ENCODE results near the gene SPON1. TPM values are rescaled to one million over a fixed set of nuclear protein-coding genes. Genes with fewer than 3 reads are reported as not detected.
A peak's percentile ranks its signal among the peaks of the same experiment; 100 is the strongest.
"Not testable (repeated sequence)": the region's sequence is repeated elsewhere in the genome, so short reads cannot be mapped to it uniquely, and the experiment has no call there.

SPON1 gene
- total RNA-seq, 1 experiment from 2014 or later: 46.9 TPM

- H3K9me3 Mint-ChIP-seq (ENCODE audit: unreplicated experiment): no peaks in the 10 kb centered on the region
- no peaks in the 10 kb centered on the region for H3K27me3 Mint-ChIP-seq (ENCODE audit: insufficient read depth, unreplicated experiment)
- H3K4me3 ChIP-seq (ENCODE audit: low read depth, low read length): no peak overlapping the region
- intact Hi-C loops (cut with micrococcal nuclease; ENCODE audit: unreplicated experiment): no loop called here
- no peak for TF ChIP-seq CTCF (IDR thresholded peaks at IDR 0.05; ENCODE audit: insufficient read depth in 1 of 2, low read depth in 1 of 2, low read length in 1 of 2, severe bottlenecking in 1 of 2, unreplicated experiment in 1 of 2)
- H3K4me1 ChIP-seq: peaks cover 14% of the 10 kb centered on the region
- no peaks in the 10 kb centered on the region for H3K27me3 ChIP-seq (replicated peaks; ENCODE audit: control insufficient read depth, insufficient read depth, low read length)
- H3K36me3 ChIP-seq (ENCODE audit: control insufficient read depth, insufficient read depth, low read length): no peaks in the 10 kb centered on the region; the same call in 1 of the 2 replicates
- CTCF ChIA-PET: no interaction called here
- DNase-seq: no peak
- no peak overlapping the region for H3K4me3 Mint-ChIP-seq (ENCODE audit: unreplicated experiment)
- 0 out of 2 replicates have a peak, but pooled peaks cover 6% of the 10 kb centered on the region for H3K9me3 ChIP-seq
- POLR2A ChIA-PET: no interaction called here
- peak overlapping the region; percentile 57 for H3K27ac Mint-ChIP-seq (ENCODE audit: unreplicated experiment)
- H3K4me1 Mint-ChIP-seq (ENCODE audit: low read depth, unreplicated experiment): peaks cover 17% of the 10 kb centered on the region
- H3K36me3 Mint-ChIP-seq (ENCODE audit: insufficient read depth, unreplicated experiment): peaks cover 66% of the 10 kb centered on the region
- no TSS peak for BruUV-seq (replicated peaks)
Measured at GRCh38 chr11:14275076-14275475, 312.6 kb downstream of the SPON1 start.

GRCh38 chr11:14278869-14279268 lies 316.3 kb downstream of the SPON1 start:
- H3K4me3 ChIP-seq (ENCODE audit: low read depth, low read length); H3K27me3 Mint-ChIP-seq (ENCODE audit: insufficient read depth, unreplicated experiment); H3K36me3 ChIP-seq (ENCODE audit: control insufficient read depth, insufficient read depth, low read length); H3K27ac Mint-ChIP-seq (ENCODE audit: unreplicated experiment); POLR2A ChIA-PET; intact Hi-C loops (cut with micrococcal nuclease; ENCODE audit: unreplicated experiment); H3K9me3 Mint-ChIP-seq (ENCODE audit: unreplicated experiment); H3K9me3 ChIP-seq; H3K4me1 ChIP-seq; DNase-seq; H3K4me3 Mint-ChIP-seq (ENCODE audit: unreplicated experiment); H3K4me1 Mint-ChIP-seq (ENCODE audit: low read depth, unreplicated experiment); H3K27me3 ChIP-seq (replicated peaks; ENCODE audit: control insufficient read depth, insufficient read depth, low read length): not testable (repeated sequence)
- CTCF ChIA-PET: interaction anchor here (0.6 kb wide), 1 partner anchor 514 kb away, joined by 4 read pairs; no protein-coding TSS in a partner anchor
- BruUV-seq (replicated peaks): TSS peak; percentile 74
- H3K36me3 Mint-ChIP-seq (ENCODE audit: insufficient read depth, unreplicated experiment): peaks cover 73% of the 10 kb centered on the region

GRCh38 chr11:14288189-14288935 lies 325.8 kb downstream of the SPON1 start:
- Mint-ChIP-seq H3K27ac (ENCODE audit: unreplicated experiment) (no peak overlapping the region), H3K27me3 (ENCODE audit: insufficient read depth, unreplicated experiment) (no peaks in the 10 kb centered on the region), H3K4me3 (ENCODE audit: unreplicated experiment) (no peak overlapping the region), H3K36me3 (ENCODE audit: insufficient read depth, unreplicated experiment) (peaks cover 59% of the 10 kb centered on the region), H3K4me1 (ENCODE audit: low read depth, unreplicated experiment) (peaks cover 19% of the 10 kb centered on the region), H3K9me3 (ENCODE audit: unreplicated experiment) (no peaks in the 10 kb centered on the region)
- Histone ChIP-seq H3K4me3 (ENCODE audit: low read depth, low read length) (no peak overlapping the region), H3K27me3 (replicated peaks; ENCODE audit: control insufficient read depth, insufficient read depth, low read length) (no peaks in the 10 kb centered on the region), H3K4me1 (no peaks in the 10 kb centered on the region), H3K36me3 (ENCODE audit: control insufficient read depth, insufficient read depth, low read length) (no peaks in the 10 kb centered on the region; the same call in 1 of the 2 replicates), H3K9me3 (no peaks in the 10 kb centered on the region)
- TF ChIP-seq CTCF (IDR thresholded peaks at IDR 0.05; ENCODE audit: insufficient read depth in 1 of 2, low read depth in 1 of 2, low read length in 1 of 2, severe bottlenecking in 1 of 2, unreplicated experiment in 1 of 2): no peak
- ChIA-PET POLR2A (no interaction called here), CTCF (no interaction called here)
- no TSS peak for BruUV-seq (replicated peaks)
- DNase-seq: no peak
- intact Hi-C loops (cut with micrococcal nuclease; ENCODE audit: unreplicated experiment): no loop called here
